Adrenal gland (tissue), 12 donors: ENCODE results near the gene WWOX. TPM values are rescaled to one million over a fixed set of nuclear protein-coding genes. Genes with fewer than 3 reads are reported as not detected.

Source experiments
- DNase-seq, 7 donors: peaks; one replicate each; pipeline ENCODE4 v3.0.0-alpha.2; 2019 to 2020
- H3K27ac ChIP-seq, 5 donors: fragments of 200-600 bp; sonication (generic) in 4 of 5; 1 replicate in 3 of 5; 2 replicates in 2 of 5; pipeline versions ENCODE4 v1.5.1 to v1.8.0; 2016 to 2020; ENCODE audit warnings: mild to moderate bottlenecking in 1 of 5
- H3K27me3 ChIP-seq: fragments of 200-600 bp; 2 replicates; pipeline ENCODE4 v1.8.0; 2021
- H3K36me3 ChIP-seq, 2 donors: fragments of 200-600 bp; replicated peaks in 1 of 2; 1 replicate in 1 of 2; 2 replicates in 1 of 2; pipeline versions ENCODE4 v1.5.1 to v1.8.0; 2018 to 2022
- H3K4me1 ChIP-seq, 2 donors: fragments of 200-600 bp; replicated peaks in 1 of 2; 1 replicate in 1 of 2; 2 replicates in 1 of 2; pipeline versions ENCODE4 v1.5.1 to v1.8.0; 2018 to 2021
- H3K4me3 ChIP-seq, 4 donors: fragments of 200-600 bp; sonication (generic) in 3 of 4; one replicate each; pipeline ENCODE4 v1.5.1; 2016 to 2018
- H3K9me3 ChIP-seq, 3 donors: fragments of 200-600 bp; sonication (generic) in 1 of 3; replicated peaks in 1 of 3; 1 replicate in 2 of 3; 2 replicates in 1 of 3; pipeline versions ENCODE4 v1.5.1 to v1.8.0; 2016 to 2021
- CTCF ChIP-seq, 6 experiments: fragments of 450-650 bp in 4 of 6; fragments of 200-600 bp in 2 of 6; sonication (generic) in 1 of 6; IDR thresholded peaks; 1 replicate in 5 of 6; 2 replicates in 1 of 6; pipeline versions ENCODE4 v1.5.1 to v1.8.0; 2016 to 2021; ENCODE audit warnings: antibody characterized with exemption in 6 of 6, mild to moderate bottlenecking in 2 of 6, moderate library complexity in 1 of 6
- POLR2A ChIP-seq, 2 donors: fragments of 450-650 bp; IDR thresholded peaks; one replicate each; pipeline ENCODE4 v1.6.1; 2017; ENCODE audit warnings: antibody characterized with exemption in 2 of 2, mild to moderate bottlenecking in 2 of 2, moderate library complexity in 1 of 2
- WGBS, 4 donors: extraction: QIAGEN DNeasy Blood & Tissue Kit in 2 of 4; methylation state at CpG; one replicate each; pipeline versions ENCODE4 v1.1.5 to v1.1.7; 2013 to 2017; 5-methylcytosine and 5-hydroxymethylcytosine counted together
- intact Hi-C, 2 donors: fragments of 100-400 bp; cut with DNase I; formaldehyde crosslinking; loops; one replicate each; pipeline versions ENCODE4 v1.14.1 to v1.15.0; 2022 to 2023
- polyA plus RNA-seq, 3 donors: library from polyadenylated mRNA; stranded (reverse); fragments of 200-250 nt in 2 of 3; fragments of 350-450 nt in 1 of 3; fragmentation: Illumina TruSeq in 1 of 3; extraction: RNeasy Lipid Tissue Mini Kit (QIAGEN cat#74804) in 1 of 3; gene quantifications; one replicate each; pipeline ENCODE4 v1.2.3, GENCODE V29; 2013 to 2014
- total RNA-seq, 9 donors: library from RNA; depleted of rRNA in 4 of 9; stranded (reverse); fragments of >200 nt in 4 of 9; fragments of 120-200 nt in 1 of 9; fragmentation: NEBNext Ultra II Directional in 1 of 9; extraction: Animal tissue kit (Norgen Biotek cat#: 25700) in 1 of 9; gene quantifications; one replicate each; pipeline versions ENCODE4 v1.1.0 to v1.2.4, GENCODE V29; 2013 to 2023
- donor health status: healthy with polysubstance abuse.
- donor health status: Bipolar disorder and iron deficiency.
- donor health status: DM: yes; HTN: yes; CAD: no.
- donor health status: DM: no; HTN: no; CAD: no.
- donor health status: DM: no; HTN: no; CAD: no.
- donor health status: DM: yes; HTN: yes; CAD: no.

WWOX gene
- total and polyA plus RNA-seq, 12 donors, result 11.8 to 74.6 (median 20.5) TPM

- DNase-seq, result no peak
- intact Hi-C loops, result no loop called here
Observed at GRCh38 chr16:78785218-78785617, 685.8 kb downstream of the WWOX start.

DNA sequence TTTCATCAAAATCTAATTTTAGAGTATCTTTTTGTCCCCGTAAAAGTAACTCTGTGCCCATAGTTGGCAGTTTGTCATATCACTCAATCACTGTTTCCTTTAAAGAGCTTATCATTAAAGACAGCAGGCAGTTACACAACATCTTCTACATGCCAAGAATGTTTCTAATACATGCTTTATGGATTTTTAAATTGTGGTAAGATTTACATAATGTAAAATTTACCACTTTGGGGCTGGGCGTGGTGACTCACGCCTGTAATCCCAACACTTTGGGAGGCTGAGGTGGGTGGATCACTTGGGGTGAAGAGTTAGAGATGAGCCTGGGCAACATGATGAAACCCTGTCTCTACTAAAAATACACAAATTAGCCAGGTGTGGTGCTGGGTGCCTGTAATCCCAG lies 687.2 kb downstream of the WWOX start:
- H3K27ac ChIP-seq, result no peak overlapping the region
- H3K9me3 ChIP-seq, result no peaks in the 10 kb centered on the region
- no peak for DNase-seq
- TF ChIP-seq POLR2A (IDR thresholded peaks at IDR 0.05) (no peak), CTCF (IDR thresholded peaks at IDR 0.05) (no peak)
- no peaks in the 10 kb centered on the region for H3K4me1 ChIP-seq
- no peaks in the 10 kb centered on the region for H3K36me3 ChIP-seq
- intact Hi-C loops, result no loop called here
- 56 to 61% (median 58%) methylated on average over 3 of the region's 3 CpGs for WGBS, 4 donors
- H3K27me3 ChIP-seq, result no peaks in the 10 kb centered on the region
- H3K4me3 ChIP-seq, result no peak overlapping the region

More at GRCh38 chr16:78785218-78785617, 685.8 kb downstream of the WWOX start:
- Histone ChIP-seq H3K4me1 (no peaks in the 10 kb centered on the region), H3K36me3 (no peaks in the 10 kb centered on the region), H3K27me3 (no peaks in the 10 kb centered on the region), H3K9me3 (no peaks in the 10 kb centered on the region), H3K4me3 (no peak overlapping the region), H3K27ac (no peak overlapping the region)
- TF ChIP-seq POLR2A (IDR thresholded peaks at IDR 0.05) (no peak), CTCF (IDR thresholded peaks at IDR 0.05) (no peak)
- 87 to 93% (median 90%) methylated on average over 3 of the region's 3 CpGs for WGBS, 4 donors

GRCh38 chr16:78788276-78788675 lies 688.8 kb downstream of the WWOX start:
- TF ChIP-seq CTCF (IDR thresholded peaks at IDR 0.05) (no peak), POLR2A (IDR thresholded peaks at IDR 0.05) (no peak)
- DNase-seq, result no peak
- Histone ChIP-seq H3K36me3 (no peaks in the 10 kb centered on the region), H3K4me1 (no peaks in the 10 kb centered on the region), H3K27me3 (no peaks in the 10 kb centered on the region), H3K4me3 (no peak overlapping the region), H3K27ac (no peak overlapping the region), H3K9me3 (no peaks in the 10 kb centered on the region)
- intact Hi-C loops, result no loop called here
- 96 to 98% (median 96%) methylated on average over 2 of the region's 2 CpGs for WGBS, 4 donors

DNA sequence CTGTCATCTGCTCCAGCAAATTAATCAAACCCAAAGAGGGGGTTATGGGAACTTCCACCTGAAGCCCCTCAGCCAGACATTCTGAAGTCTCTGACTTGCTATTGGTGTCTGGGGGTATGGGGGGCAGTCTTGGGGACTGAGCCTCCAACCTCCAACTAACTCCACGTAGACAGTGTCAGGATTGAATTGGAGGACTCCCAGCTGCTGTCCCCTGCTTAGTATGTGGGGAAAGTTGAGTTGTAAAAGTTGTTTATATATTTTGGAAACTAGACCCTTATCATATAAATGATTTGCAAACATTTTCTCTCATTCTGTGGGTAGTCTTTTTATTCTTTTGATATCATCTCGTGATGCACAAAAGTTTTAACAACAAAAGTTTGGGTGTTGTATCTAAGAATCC lies 689.2 kb downstream of the WWOX start:
- H3K36me3 ChIP-seq, result no peaks in the 10 kb centered on the region
- TF ChIP-seq CTCF (IDR thresholded peaks at IDR 0.05) (no peak), POLR2A (IDR thresholded peaks at IDR 0.05) (no peak)
- no peaks in the 10 kb centered on the region for H3K27me3 ChIP-seq
- WGBS, 4 donors, result 62 to 84% (median 75%) methylated on average over 2 of the region's 2 CpGs
- H3K27ac ChIP-seq, result no peak overlapping the region
- no peak overlapping the region for H3K4me3 ChIP-seq
- no peak for DNase-seq
- H3K9me3 ChIP-seq, result no peaks in the 10 kb centered on the region
- intact Hi-C loops, result no loop called here
- no peaks in the 10 kb centered on the region for H3K4me1 ChIP-seq
